ENCODE measurements around the gene KICS2. TPM values are rescaled to one million over a fixed set of nuclear protein-coding genes. Genes with fewer than 3 reads are reported as not detected.

The KICS2 gene
- total RNA-seq, 1 donor from 2014 or later: 3.9 TPM

- Mint-ChIP-seq H3K9me3 (no peaks in the 10 kb centered on the region), H3K27ac (no peak overlapping the region), H3K4me1 (peaks cover 4% of the 10 kb centered on the region), H3K36me3 (no peaks in the 10 kb centered on the region), H3K4me3 (no peak overlapping the region), H3K27me3 (ENCODE audit: insufficient read depth, low read depth) (peaks cover 3% of the 10 kb centered on the region)
- Histone ChIP-seq H3K27ac (no peak overlapping the region), H3K9ac (no peak overlapping the region), H3K4me3 (no peak overlapping the region), H3F3A (ENCODE audit: low read depth) (no peaks in the 10 kb centered on the region), H3K79me2 (ENCODE audit: low read depth) (no peaks in the 10 kb centered on the region), H3K9me3 (ENCODE audit: low read depth) (no peaks in the 10 kb centered on the region), H4K20me1 (ENCODE audit: low read depth) (no peaks in the 10 kb centered on the region), H3K36me3 (no peaks in the 10 kb centered on the region), H3K27me3 (no peaks in the 10 kb centered on the region), H2AFZ (replicated peaks) (no peak overlapping the region), H3K4me2 (no peak overlapping the region), H3K4me1 (no peaks in the 10 kb centered on the region)
- TF ChIP-seq EZH2 (IDR thresholded peaks at IDR 0.05) (no peak), CTCF (IDR thresholded peaks at IDR 0.05) (no peak), EZH2phosphoT487 (IDR thresholded peaks at IDR 0.05) (no peak)
- DNase-seq (ENCODE audit: low spot score): no peak
Measured at GRCh38 chr12:64186789-64187188, 35.3 kb downstream of the KICS2 start.

- Histone ChIP-seq H3K4me2 (no peak overlapping the region), H3K9me3 (ENCODE audit: low read depth) (no peaks in the 10 kb centered on the region), H3K4me3 (no peak overlapping the region), H3K79me2 (ENCODE audit: low read depth) (no peaks in the 10 kb centered on the region), H3K4me1 (no peaks in the 10 kb centered on the region), H3K9ac (no peak overlapping the region), H3F3A (ENCODE audit: low read depth) (no peaks in the 10 kb centered on the region), H3K27ac (no peak overlapping the region), H4K20me1 (ENCODE audit: low read depth) (no peaks in the 10 kb centered on the region), H2AFZ (replicated peaks) (no peak overlapping the region), H3K27me3 (no peaks in the 10 kb centered on the region), H3K36me3 (no peaks in the 10 kb centered on the region)
- Mint-ChIP-seq H3K9me3 (no peaks in the 10 kb centered on the region), H3K4me3 (no peak overlapping the region), H3K4me1 (peaks cover 9% of the 10 kb centered on the region), H3K27me3 (ENCODE audit: insufficient read depth, low read depth) (peaks cover 3% of the 10 kb centered on the region), H3K36me3 (no peaks in the 10 kb centered on the region), H3K27ac (no peak overlapping the region)
- TF ChIP-seq EZH2phosphoT487 (IDR thresholded peaks at IDR 0.05): no peak
- no peak for TF ChIP-seq EZH2 (IDR thresholded peaks at IDR 0.05)
- no peak for TF ChIP-seq CTCF (IDR thresholded peaks at IDR 0.05)
- DNase-seq (ENCODE audit: low spot score): no peak
Measured at GRCh38 chr12:64184216-64184615, 37.9 kb downstream of the KICS2 start.

GRCh38 chr12:64181430-64182291 is 40.4 kb downstream of the KICS2 start:
- H3K9me3 Mint-ChIP-seq: no peaks in the 10 kb centered on the region
- Histone ChIP-seq H3K27ac (no peak overlapping the region), H3K4me2 (no peak overlapping the region), H3K4me3 (no peak overlapping the region), H2AFZ (replicated peaks) (peak overlapping the region; percentile 5), H3K27me3 (no peaks in the 10 kb centered on the region), H3K9me3 (ENCODE audit: low read depth) (no peaks in the 10 kb centered on the region), H3K36me3 (no peaks in the 10 kb centered on the region), H3K9ac (no peak overlapping the region), H3F3A (ENCODE audit: low read depth) (no peaks in the 10 kb centered on the region), H3K4me1 (no peaks in the 10 kb centered on the region), H3K79me2 (ENCODE audit: low read depth) (no peaks in the 10 kb centered on the region), H4K20me1 (ENCODE audit: low read depth) (no peaks in the 10 kb centered on the region)
- no peak overlapping the region for H3K4me3 Mint-ChIP-seq
- H3K27me3 Mint-ChIP-seq (ENCODE audit: insufficient read depth, low read depth): peaks cover 2% of the 10 kb centered on the region
- H3K36me3 Mint-ChIP-seq: no peaks in the 10 kb centered on the region
- H3K27ac Mint-ChIP-seq: no peak overlapping the region
- TF ChIP-seq CTCF (IDR thresholded peaks at IDR 0.05): peak; percentile 63
- TF ChIP-seq EZH2 (IDR thresholded peaks at IDR 0.05): no peak
- peaks cover 7% of the 10 kb centered on the region for H3K4me1 Mint-ChIP-seq
- peak; percentile 49 for DNase-seq (ENCODE audit: low spot score)

Measured in neural progenitor cell (in vitro differentiated cells).